ENCODE data around the gene RHOB.

The RHOB gene

DNA sequence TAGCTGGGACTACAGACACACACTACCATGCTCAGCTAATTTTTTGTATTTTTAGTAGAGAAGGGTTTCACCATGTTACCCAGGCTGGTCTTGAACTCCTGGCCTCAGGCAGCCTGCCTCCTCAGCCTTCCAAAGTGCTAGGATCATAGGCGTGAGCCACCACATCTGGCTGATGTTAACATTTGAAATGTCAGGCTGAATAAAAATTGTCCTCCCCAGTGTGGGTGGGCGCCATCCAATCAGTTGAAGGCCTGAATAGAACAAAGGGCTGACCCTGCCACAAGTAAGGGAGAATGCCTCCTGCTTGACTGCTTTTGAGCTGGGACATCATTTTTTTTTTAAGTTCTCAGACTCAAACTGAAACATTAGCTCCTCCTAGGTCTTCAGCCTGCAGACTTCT, 21.0 kb upstream of the RHOB start:
- DNase-seq (ENCODE audit: low read depth), result no peak
- no peak overlapping the region for H3K4me3 ChIP-seq (ENCODE audit: low read depth, low read length)
- TF ChIP-seq, protein P1, sequence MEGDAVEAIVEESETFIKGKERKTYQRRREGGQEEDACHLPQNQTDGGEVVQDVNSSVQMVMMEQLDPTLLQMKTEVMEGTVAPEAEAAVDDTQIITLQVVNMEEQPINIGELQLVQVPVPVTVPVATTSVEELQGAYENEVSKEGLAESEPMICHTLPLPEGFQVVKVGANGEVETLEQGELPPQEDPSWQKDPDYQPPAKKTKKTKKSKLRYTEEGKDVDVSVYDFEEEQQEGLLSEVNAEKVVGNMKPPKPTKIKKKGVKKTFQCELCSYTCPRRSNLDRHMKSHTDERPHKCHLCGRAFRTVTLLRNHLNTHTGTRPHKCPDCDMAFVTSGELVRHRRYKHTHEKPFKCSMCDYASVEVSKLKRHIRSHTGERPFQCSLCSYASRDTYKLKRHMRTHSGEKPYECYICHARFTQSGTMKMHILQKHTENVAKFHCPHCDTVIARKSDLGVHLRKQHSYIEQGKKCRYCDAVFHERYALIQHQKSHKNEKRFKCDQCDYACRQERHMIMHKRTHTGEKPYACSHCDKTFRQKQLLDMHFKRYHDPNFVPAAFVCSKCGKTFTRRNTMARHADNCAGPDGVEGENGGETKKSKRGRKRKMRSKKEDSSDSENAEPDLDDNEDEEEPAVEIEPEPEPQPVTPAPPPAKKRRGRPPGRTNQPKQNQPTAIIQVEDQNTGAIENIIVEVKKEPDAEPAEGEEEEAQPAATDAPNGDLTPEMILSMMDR (IDR thresholded peaks at IDR 0.05; ENCODE audit: insufficient read depth, low read depth, low read length, missing control alignments), result no peak

DNA sequence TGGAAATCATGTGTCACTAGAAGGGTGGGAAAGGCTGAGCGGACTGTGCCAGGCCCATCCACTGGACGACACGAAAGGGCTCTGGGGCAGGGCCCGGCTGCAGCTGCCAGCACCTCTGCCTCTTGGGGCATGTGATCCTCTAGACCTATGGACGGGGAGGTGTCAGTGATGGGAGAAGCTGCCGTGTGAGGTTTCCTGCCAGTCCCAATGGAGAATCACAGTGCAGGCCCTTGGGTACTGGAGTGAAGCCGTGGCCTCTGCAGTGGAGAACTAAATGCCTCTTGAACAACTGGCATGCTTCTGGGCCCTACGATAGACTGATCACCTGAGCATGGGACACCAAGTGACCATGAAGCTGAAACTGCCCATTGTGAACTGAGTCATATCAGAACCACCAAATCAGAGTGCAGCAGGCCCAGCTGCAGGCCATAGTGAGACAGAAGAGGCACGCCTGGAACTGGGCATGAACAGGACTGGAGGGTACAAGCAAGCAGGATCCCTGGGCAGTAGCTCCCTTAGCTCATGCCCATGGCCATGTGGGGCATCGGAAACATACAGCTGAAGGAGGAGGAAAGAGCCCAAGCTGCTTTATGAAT, 18.8 kb upstream of the RHOB start:
- no peak overlapping the region for H3K4me3 ChIP-seq (ENCODE audit: low read depth, low read length)
- TF ChIP-seq, protein P1 (IDR thresholded peaks at IDR 0.05; ENCODE audit: insufficient read depth, low read depth, low read length, missing control alignments), result no peak
- peak; percentile 31 for DNase-seq (ENCODE audit: low read depth)

DNA sequence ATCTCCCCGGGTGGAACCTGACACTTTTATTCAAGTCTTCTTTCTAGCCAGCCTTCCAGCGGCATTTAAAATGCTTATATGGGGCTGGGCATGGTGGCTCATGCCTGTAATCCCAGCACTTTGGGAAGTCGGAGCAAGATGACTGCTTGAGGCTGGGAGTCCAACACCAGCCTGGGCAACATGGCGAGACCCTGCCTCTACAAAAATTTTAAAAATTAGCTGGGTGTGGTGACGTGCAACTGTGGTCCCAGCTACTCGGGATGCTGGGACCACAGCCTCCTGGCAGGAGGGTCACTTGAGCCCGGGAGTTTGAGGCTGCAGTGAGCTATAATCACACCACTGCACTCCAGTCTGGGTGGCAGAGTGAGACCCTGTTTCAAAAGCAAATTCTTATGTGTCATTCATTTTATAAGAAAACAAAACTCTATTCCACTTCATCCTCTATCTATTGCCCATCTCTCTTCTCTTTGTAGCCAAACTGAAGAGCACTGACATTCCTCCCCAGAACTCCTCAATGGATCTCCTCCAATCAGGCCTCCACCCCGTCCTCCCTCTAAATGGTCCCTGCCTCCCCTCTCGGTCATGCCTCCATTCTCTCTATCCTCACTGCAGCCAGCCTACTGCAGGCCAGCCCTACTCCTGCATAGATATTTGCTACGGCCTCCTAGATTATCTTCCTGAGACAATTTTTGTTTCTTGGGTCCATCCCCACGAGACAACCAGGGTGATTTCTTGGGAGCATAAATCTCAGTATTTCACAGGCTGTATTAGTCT, 18.0 kb upstream of the RHOB start:
- H3K4me3 ChIP-seq (ENCODE audit: low read depth, low read length), result peak overlapping the region; percentile 33
- no peak for DNase-seq (ENCODE audit: low read depth)
- TF ChIP-seq, protein P1 (IDR thresholded peaks at IDR 0.05; ENCODE audit: insufficient read depth, low read depth, low read length, missing control alignments), result no peak

DNA sequence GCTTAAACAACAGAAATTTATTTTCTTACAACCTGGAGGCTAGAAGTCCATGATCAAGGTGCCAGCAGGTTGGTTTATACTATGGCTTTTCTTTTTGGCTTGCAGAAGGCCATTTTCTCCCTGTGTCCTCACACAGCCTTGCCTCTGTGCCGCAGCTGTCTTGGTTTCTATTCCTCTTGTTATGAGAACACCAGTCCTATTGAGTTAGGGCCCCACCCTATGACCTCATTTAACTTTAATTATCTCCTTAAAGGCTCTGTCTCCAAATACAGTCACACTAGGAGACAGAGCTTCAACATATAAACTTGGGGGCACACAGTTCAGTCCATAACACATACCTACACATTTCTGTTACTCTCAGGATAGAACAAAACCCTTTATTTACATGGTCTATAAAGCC, 17.3 kb upstream of the RHOB start:
- peak; percentile 83 for DNase-seq (ENCODE audit: low read depth)
- peak overlapping the region; percentile 33 for H3K4me3 ChIP-seq (ENCODE audit: low read depth, low read length)
- TF ChIP-seq, protein P1 (IDR thresholded peaks at IDR 0.05; ENCODE audit: insufficient read depth, low read depth, low read length, missing control alignments), result no peak

GRCh38 chr2:20430035-20430434, 16.8 kb upstream of the RHOB start:
- no peak for DNase-seq (ENCODE audit: low read depth)
- TF ChIP-seq, protein P1 (IDR thresholded peaks at IDR 0.05; ENCODE audit: insufficient read depth, low read depth, low read length, missing control alignments), result no peak
- H3K4me3 ChIP-seq (ENCODE audit: low read depth, low read length), result no peak overlapping the region

DNA sequence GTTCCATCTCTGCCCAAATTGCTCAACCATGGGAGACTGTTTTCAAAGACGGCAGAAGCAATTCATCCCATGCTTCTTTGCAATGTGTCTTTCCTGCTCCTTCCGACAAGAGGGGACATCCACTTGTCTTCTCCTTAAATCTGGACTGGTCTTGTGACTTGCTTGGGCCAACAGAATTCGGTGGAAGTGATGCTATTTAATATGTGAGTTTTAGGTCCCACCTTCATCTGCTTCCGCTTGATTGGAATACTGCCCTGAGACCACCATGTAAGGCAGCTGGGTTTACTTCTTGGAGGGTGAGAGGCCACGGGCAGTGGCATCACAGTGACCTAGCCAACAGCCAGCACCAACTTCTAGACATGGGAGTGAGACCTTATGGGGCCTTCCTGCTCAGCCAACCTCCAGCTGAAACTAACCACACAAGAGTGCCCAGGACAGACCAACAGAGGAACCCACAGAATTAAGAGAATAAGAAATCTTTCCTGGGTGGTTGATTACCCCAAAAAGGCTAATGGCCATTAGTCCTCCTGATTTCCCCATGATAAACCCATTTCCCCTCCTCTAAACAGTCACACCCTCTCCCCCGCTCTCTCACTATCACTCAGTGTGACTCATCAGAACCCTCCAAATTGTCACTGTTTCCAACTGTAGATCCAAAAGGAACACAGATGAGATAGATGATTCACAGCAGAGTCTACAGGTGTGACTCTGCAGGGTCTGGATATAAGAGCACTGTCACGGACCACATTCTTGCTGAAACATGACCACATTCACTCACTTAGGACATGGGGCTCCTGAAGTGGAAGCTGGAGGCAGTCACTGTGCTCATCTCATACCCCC, 16.2 kb upstream of the RHOB start:
- DNase-seq (ENCODE audit: low read depth), result peak; percentile 35
- H3K4me3 ChIP-seq (ENCODE audit: low read depth, low read length), result no peak overlapping the region
- TF ChIP-seq, protein P1 (IDR thresholded peaks at IDR 0.05; ENCODE audit: insufficient read depth, low read depth, low read length, missing control alignments), result no peak

All from GM12865 (cell line).